Activated CD8-positive, alpha-beta memory T cell treated with anti-CD3 and anti-CD28 coated beads, Interleukin-2, amount 50 U/mL, for 48 hours (primary cell): ENCODE results near the gene FBXO9.

Experiments used
- DNase-seq: peaks from one replicate; pipeline ENCODE4 v3.0.0-alpha.2; 2020

The FBXO9 gene

DNA sequence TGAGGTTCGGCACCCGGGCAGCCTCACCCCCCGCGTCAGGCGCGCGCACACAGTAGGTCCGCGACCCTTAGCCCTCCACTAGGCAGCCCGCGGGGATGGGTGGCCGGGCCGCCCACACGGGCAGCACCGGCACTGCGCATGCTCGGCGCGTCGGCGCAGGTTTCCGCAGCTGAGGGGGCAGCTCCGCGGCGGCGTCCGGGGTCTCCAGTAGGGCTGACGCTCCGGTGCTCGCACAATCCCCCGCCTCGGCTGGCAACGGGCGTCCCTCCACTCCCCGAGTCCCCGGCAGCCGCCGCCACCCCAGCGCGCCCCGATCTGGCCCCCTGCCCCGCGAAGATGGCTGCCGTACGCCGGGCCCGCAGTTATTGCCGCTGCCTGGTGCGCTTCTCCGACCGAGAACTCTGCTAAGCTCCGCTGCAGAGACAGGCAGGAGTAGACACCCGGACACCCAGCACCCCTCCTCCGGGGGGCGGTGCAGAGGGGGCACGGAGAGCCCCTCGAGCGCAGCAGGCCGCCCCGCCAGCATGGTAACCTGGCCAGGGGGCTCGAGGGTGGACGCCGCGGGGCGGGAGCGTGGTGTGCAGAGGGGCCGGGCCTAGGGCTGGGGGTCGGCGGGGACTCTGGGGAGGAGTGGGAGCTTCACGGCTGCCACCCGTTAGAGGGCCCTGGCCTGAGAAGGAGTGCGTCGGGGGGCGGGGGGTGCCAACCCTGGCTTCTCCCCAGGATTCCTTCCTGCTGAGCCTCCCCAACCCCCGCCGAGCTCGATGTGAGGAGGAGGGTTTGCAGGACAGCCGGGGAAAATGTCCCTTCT lies at the start of gene FBXO9:
Gene FBXO9 (plus strand): TSS at position 139 of the 811 bp plus-strand sequence. CDS start 386 bp downstream, at position 525.
- DNase-seq, result peak; percentile 90

DNA sequence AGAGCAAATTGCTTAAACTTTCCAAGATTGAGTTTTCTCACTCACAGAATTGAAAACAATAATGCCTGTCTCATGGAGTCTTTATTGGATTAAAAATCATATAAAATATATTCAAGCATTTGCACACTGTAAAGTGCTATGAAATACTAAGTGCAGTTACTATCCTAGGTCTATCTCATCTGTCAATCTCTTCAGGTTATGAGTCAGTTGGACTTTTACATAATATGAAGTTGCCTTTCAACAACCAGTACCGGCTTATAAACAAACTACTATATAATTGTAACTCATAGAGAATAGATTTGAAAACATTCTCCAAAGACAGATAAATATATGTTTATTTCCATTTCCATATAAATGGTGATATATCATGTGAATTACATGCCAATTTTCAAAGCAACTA lies 49.7 kb upstream of the FBXO9 start:
- no peak for DNase-seq

DNA sequence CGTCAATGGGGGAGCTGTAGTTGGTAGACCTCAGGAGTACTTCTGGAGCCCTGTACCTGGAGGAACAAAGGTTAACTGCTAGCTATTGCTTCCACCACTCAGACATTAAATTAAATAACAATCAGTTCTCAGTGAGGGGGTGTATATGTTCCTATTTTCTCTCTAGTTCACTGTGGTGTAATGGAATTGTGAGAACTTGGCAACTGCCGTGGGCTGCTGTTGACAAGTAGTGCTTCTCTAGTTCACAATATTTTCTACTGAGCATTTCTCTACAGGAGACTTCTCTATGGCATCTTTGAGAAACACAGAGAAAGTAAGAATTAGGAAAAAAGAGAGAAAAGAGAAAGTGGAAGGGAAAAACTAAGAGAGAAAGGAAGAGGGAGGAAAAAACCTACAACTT lies 46.8 kb upstream of the FBXO9 start:
- DNase-seq, result no peak

DNA sequence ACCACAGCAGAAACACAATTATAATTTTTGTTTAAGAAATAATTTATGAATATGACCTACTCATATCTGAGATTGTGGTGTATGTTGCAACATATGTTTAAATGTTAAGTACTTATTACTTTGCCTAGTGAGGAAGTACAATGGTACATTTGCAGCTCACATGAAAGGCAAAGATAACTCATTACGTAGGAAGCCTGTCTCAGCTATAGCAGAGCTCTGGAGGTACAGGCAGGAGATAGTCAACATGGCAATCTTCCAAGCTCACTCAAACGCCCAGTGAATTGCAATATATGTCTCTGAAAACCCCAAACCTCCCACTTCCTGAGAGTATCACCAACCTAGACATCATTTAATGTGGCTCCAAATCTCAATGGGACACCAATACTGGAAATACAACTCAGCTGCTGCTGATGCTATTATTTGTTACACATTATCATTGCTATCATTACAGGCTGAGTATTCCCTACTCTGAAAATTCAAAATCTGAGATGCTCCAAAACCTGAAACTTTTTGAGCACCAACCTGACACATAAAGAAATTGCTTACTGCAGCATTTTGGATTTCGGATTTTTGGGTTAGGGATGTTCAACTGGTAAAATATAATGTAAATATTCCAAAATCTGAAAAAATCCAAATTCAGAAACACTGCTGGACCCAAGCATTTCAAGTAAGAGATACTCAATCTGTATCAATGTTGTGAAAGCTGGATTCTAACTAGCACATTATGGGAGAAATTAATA lies 45.0 kb upstream of the FBXO9 start:
- no peak for DNase-seq

DNA sequence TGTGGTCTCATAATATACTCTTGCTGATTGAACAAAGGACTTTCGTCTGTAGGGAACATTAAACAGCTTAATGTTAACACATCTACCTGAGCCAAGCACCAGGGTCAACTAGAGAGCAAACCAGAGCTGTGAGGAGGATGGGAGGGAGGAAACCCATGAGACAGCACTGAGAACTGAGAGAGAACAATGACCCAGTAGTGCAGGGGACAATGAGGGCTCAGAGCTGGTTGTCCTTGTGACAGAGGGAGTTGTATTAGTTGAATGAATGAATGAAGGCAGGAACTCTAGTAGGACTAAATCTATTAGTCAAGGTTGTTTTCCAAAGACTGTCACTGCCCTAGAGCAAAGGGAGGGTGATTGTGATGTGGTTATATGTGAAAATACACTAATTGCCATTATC lies 41.9 kb upstream of the FBXO9 start:
- no peak for DNase-seq

DNA sequence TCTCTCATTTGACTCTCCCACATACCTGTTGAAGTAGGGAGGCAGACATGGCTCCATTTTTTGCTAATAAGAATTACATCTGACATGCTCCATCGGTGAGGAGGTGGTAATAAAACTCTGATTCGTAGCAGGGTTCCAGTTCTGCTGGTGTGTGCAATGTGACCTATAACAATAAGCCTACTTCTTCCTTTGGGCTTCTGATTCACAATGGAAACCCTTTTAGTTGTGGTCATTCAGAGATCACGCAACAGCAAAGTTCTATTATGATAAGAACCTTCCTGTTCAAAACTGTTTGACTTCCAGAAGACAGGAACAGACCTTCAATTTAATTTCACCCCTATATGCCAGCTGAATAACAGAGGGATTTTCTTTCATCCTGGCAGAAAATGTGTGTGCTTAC lies 38.7 kb upstream of the FBXO9 start:
- DNase-seq, result no peak

DNA sequence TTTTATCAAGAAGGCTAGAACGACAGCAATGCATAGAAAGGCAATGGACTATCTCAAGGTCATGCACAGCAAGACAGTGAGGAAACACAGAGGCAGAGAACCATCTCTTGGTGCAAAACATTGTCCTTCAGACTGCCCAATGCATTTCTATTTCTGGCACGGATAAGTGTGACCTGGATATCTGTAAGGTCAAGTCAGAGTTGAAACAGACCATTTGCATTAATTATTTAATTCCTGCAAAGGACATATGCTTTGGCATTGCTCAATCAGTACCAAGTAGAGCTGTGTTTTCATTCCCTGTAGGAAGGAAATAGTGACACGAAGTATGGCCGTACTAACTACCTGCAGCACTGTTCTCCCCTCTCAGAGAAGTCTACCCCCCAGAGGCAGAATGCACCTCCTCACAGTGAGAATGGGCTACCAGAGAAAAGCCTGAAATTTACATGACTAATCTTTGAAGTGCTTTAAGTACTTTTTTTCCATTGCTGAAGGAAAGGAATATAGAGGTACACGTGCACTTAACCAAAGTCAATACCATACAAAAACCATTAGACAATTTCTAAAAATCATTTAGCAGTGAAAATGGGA lies 38.0 kb upstream of the FBXO9 start:
- no peak for DNase-seq

DNA sequence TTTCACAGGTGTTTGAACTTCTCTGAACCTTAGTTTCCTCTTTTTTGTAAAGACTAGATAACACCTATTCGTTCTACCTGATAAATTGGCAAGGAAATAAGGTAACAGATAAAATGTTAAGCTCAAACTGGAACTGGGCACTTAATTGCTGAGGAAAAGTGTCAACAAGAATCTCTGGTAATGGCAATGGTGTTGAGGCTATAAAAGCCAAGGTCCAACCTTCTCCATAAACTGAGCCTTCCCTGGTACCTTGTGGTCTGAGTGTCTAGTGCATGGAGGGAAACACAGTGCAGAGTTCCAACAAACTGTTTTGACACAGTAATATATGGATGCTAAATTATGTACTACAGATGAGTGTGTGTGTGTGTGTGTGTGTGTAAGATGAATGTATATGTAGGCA lies 36.7 kb upstream of the FBXO9 start:
- no peak for DNase-seq

DNA sequence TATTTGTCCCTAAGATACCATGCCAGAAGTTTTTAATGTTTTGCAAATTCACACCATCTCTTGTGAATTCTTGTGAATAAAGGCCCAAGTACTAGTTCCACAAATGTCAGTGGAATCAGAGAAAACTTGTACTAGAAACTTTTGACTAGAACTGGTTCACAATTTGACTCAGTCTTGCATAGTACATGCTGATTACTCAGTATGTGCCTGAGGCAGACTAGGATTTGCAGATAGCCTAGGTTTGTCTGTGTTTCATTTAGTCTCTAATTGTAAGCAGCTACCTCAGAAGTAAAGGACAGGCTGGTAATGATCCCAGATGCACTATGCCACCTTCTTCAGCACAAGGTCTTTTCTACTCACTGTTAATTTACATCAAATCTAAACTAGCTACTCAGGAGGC lies 35.9 kb upstream of the FBXO9 start:
- DNase-seq, result no peak

DNA sequence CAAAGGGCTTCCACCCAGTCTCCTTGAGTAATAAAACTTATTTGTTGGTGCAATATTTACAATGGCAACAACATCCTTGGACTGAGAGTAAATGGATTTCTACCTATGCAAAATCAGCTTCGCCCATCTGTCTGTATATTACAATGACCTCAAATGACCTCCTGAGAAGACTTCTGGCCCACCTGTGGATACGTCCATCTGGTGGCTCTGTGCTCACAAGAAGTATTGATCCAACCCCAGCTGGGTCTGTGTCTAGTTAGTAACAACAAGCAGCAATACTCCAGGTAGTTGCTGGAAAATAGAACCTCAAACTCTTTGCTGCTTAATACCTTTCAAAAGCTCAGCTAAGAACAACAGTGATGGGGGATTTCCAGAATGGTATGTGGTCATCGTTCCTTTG lies 35.4 kb upstream of the FBXO9 start:
- DNase-seq, result no peak

DNA sequence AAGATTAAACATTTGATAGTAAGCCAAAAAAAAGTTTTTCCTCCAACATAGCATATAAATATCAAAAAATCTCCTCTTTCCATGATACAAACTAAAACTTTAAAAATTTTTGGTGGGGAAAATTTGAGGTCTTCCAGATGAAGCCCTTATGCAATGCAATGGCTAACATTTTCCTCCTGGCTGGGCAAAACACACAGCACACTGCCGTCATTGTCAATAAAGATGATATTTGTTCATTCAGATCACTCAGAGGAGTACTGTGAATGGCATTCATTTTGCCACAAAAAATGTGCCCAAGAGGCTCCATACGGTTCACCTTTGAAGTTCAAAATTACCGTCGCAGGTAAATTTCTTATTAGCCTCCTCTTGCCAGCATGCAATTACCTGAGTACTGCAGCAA lies 33.9 kb upstream of the FBXO9 start:
- DNase-seq, result no peak

DNA sequence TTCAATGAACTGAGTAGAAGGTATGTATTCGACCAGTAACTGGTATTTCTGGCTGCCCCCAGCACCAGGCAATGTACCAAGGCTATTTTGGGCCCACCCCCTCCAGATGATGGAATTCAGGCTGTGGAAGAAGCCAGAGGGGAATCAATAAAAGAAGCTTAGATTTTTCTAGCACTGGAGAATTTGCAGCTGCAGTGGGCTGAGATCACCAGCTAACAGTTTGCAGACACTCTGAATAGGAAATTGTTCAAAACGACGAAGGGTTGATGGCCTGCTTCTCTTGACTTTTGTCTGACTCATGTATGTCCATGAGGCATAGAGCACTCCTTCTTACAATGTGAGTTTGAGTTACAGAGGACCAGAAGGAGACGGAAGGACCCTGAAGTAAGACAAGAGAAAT lies 32.4 kb upstream of the FBXO9 start:
- no peak for DNase-seq

DNA sequence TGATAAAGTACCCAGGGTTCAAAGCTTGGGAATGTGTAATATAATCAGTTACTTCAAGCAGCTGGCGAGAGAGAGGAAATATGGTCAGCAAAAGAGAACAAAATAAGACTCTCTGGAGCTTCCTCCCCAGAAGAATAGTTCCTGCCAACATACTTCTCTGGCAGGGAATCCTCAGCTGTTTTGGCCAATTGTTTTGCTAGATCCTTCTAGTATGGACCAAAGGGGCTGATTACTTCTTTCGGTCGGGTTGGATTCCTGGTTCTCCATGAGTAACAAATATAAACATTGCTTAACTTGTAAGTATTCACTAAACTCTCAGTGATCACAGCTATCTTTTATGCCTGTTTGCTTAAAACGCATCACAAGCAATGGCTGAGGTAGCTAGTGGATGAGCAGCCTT lies 31.4 kb upstream of the FBXO9 start:
- DNase-seq, result no peak

DNA sequence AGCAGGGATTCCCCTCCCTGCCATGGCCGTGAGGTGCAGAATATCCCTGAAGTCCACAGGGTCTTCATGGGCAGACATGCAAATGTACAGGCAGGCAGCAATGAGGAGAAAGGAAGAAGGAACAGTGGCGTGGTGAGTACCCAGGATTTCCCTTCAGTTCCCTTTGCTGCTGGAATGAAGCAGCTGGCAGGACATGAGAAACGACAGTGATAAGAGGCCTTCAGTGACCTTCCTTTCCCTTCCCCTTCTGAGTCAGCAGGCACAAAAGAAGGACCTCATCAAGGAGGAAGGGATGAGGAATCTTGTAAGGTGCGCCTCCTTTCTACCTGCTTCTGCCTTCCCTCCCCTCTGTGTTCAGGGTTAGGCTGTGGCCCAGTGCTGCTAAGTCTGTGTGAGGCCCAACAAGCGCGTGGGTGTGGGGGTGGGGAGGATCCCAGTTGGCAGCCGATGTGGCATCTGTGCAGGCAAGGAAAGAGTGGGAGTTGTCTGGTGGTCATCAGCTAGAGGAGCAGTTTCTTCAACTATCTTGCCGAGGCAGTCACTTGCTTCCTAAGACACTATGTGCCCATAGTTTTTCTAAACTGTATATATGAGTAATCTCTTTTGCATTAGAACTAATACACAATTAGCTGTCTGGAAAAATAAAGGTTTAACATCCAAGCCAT lies 29.5 kb upstream of the FBXO9 start:
- no peak for DNase-seq

DNA sequence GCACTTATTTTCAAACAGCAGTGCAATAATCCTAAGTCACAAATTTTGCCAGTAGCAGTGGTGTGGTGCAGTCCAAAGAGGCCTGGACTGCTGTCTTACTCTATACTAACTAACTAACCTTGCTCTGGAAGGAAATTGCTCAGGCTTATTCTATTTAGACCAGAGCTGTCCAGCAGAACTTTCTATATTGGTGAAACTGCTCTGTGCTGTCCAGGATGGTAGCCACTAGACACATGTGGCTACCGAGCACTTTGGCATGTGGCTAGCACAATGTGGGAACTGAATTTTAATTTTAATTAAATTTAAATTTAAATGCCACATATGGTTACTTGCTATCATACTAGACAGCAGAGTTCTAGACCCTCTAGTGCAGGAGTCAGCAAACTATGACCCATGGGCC lies 27.1 kb upstream of the FBXO9 start:
- DNase-seq, result no peak

DNA sequence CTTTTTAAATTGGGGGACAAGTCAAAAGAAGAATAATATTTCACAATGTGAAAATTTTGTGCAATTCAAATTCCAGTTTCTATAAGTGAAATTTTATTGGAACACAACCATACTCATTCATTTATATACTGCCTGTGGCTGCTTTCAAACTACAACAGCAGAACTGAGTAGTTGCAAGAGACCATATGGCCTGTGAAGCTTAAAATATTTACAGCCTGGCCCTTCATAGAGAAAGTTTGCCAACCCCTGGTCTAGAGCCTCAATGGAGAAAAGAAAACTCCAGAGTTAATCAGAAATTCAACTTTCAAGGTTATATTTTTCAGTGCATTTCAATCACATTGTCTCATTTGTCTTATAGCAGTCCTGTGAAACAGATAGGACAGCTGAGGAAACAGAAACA lies 26.6 kb upstream of the FBXO9 start:
- DNase-seq, result no peak

DNA sequence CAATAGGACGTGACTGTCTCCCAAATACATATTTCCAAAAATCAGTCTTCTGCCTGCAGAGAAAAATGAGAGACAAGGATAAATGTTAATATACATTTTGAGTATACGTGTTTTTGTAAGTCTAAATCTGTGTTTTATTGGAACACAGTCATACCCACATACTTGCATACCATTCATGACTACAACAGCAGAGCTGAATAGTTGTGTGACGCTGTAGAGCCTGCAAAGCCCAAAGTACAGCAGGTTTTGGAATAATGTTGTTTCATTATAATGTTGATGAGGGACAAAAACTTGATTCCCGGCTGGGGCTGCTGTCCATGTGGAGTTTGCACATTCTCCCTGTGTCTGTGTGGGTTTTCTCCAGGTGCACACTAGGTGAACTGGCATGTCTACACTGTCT lies 23.8 kb upstream of the FBXO9 start:
- DNase-seq, result no peak

DNA sequence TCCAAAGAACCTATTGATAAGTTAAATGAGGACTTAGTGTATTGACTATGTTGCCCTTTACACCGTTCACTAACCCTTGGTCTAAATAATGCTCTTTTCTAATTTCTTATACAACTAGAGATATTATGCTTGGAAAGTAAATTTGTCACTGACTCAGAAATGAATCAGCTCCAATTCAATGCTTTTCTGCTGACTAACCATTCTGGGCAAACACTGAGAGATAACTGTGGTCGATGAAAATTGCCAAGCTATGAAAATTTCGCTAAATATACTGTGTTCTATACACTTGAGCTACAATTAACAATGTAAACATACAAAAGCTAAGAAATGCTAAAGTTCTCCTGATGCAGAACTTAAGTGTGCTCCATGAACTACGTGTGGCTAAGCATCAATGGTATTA lies 23.1 kb upstream of the FBXO9 start:
- DNase-seq, result no peak

DNA sequence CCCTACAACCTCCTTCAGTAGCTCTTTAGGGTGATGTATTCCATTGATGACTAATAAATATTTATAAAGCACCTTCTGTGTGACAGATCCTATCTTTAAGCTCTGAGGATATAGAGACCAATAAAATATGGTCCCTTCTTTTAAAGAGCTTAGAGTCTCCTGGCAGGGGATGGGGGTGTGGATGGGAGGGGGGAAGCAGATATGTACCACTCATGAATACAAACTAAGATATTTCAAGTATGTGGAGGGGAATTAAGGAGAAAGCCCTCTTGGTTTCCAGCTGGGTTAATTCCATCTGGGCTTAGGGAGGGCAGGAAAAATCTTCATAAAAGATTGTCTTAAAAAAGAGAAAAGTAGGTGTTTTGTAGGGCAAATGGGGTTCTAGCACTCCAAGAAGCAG lies 21.6 kb upstream of the FBXO9 start:
- no peak for DNase-seq

DNA sequence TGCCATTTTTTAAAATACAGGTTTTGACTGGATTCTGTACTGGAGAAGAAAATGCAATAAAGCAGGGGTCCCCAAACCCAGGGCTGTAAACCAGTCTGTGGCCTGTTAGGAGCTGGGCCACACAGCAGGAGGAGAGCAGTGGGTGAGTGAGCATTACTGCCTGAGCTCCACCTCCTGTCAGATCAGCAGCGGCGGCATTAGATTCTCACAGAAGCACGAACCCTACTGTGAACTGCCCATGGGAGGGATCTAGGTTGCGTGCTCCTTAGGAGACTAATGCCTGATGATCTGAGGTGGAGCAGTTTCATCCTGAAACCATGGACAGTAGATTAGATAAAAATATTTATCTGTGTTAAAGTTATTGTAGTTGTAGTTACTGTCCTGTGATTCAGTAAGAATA lies 21.1 kb upstream of the FBXO9 start:
- DNase-seq, result no peak

DNA sequence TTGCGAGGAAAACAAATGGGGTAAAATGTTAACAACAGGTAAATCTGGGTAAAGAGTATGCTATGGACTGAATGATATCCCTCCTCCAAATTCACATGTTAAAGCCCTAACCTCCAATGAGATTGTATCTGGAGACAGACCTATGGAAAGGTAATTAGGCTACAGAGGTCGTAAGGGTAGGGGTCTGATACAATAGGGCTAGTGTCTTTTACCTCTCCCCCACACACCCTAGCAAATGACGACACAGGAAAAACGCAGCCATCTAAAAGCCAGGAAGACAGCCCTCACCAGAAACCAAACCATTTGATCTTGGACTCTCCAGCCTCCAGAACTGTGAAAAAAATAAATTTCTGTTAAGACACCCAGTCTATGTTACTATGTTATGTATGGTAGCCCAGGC lies 20.6 kb upstream of the FBXO9 start:
- no peak for DNase-seq

DNA sequence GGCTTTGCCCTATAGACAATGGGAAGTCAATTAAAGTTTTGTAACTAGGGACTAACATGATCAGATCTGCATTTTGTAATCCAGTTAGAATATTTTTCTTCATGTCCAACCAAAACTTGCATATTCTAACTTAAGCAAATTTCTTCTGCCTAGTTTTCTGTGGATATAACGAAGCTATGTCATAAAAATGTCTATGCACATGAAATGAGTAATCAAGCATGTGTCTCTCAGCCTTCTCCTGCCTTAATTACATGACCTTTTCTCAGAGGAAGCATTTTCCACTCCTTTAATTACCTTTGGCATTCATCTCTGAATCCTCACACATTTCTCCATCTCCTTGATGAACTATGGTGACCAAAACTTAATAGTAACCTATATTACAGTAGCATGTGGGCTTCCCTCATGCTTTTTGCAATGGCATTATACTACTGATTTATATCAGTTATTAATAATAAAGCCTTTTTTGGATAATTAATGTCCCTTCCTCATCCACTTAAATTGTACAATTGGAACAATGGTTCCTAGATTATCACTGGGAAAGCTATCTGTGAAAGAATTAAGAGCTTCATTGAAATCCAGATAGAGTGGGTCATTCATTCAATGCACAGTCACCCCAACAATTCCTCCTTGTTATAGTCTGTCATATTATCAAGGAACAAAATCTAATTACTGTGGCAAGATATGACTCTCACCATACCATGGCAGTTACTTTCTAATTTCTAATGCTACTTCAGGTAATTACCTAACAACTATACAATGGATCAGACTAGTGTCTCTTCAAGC lies 19.1 kb upstream of the FBXO9 start:
- DNase-seq, result no peak
